ENCODE results near the gene KCTD16.

Gene KCTD16

GRCh38 chr5:144281784-144282183, 111.1 kb downstream of the KCTD16 start:
- in situ Hi-C loops (cut with HindIII; ENCODE audit: low sequenced_read_pairs), result no loop called here

DNA sequence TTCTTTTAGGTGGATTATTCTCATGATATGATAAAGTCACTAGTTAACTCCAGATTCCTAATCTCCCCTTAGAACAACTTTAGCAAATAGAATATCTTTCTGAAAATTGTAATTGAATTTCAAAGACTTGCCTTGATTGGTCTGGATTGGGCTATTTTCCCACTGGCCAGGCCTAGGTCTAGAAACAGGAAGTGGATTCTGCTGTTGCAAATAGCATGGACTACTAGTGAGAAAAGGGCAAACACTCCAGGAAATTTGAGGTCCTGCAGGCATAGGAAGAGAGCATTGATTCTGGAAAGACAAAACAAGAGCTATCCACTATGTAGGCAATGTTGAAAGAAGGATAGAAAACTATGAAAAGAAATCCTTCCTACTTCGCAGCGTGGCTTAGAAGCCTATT, 113.4 kb downstream of the KCTD16 start:
- in situ Hi-C loops (cut with HindIII; ENCODE audit: low sequenced_read_pairs), result no loop called here

- in situ Hi-C loops (cut with HindIII; ENCODE audit: low sequenced_read_pairs), result no loop called here
Observed at GRCh38 chr5:144284931-144285502, 114.3 kb downstream of the KCTD16 start.

- in situ Hi-C loops (cut with HindIII; ENCODE audit: low sequenced_read_pairs), result no loop called here
Observed at GRCh38 chr5:144289277-144289676, 118.6 kb downstream of the KCTD16 start.

DNA sequence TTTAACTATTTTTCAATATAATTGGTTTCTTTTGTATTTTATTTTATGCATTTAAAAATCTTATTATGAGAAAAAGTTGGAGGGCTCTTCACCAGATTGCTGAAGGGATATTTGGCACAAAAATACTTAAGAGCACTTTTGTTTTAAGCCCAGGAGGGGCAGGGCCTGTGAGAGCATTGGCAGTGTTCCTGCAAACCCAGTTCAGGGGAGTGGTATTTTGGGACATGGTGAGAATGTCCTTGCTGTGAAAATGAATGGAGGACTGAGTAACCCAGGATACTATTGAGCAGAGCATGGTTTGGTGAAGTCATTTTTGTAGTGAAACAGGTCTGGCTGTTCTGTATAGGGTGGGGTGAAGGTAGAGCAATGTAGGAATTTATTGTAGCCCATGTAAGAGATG, 121.4 kb downstream of the KCTD16 start:
- in situ Hi-C loops (cut with HindIII; ENCODE audit: low sequenced_read_pairs), result no loop called here

- in situ Hi-C loops (cut with HindIII; ENCODE audit: low sequenced_read_pairs), result no loop called here
Observed at GRCh38 chr5:144295284-144295683, 124.6 kb downstream of the KCTD16 start.

GRCh38 chr5:144297081-144297480, 126.4 kb downstream of the KCTD16 start:
- in situ Hi-C loops (cut with HindIII; ENCODE audit: low sequenced_read_pairs), result no loop called here

GRCh38 chr5:144298658-144299057, 128.0 kb downstream of the KCTD16 start:
- in situ Hi-C loops (cut with HindIII; ENCODE audit: low sequenced_read_pairs), result no loop called here

DNA sequence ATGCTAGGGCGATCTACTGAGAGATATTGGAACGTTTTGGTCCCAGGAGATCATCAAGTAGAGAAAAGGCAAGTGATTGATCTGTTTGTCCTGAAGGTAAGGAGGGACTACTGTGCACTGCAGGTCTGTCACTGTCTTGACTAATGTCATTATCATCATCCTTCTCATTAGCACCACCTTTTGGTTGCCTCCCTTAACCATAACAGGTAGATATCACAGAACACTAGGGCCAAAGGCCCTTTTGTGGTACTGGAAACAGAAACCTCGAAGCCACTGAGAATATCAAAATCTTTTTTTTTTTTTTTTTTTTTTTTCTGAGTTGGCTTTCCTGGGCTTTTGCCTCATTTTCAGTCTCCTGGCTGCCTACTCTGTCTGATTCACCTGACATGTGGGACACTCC, 134.0 kb downstream of the KCTD16 start:
- in situ Hi-C loops (cut with HindIII; ENCODE audit: low sequenced_read_pairs), result no loop called here

- in situ Hi-C loops (cut with HindIII; ENCODE audit: low sequenced_read_pairs), result no loop called here
Observed at GRCh38 chr5:144307736-144308135, 137.1 kb downstream of the KCTD16 start.

- in situ Hi-C loops (cut with HindIII; ENCODE audit: low sequenced_read_pairs), result no loop called here
Observed at GRCh38 chr5:144308174-144308573, 137.5 kb downstream of the KCTD16 start.

- in situ Hi-C loops (cut with HindIII; ENCODE audit: low sequenced_read_pairs), result no loop called here
Observed at GRCh38 chr5:144308906-144309670, 138.4 kb downstream of the KCTD16 start.

DNA sequence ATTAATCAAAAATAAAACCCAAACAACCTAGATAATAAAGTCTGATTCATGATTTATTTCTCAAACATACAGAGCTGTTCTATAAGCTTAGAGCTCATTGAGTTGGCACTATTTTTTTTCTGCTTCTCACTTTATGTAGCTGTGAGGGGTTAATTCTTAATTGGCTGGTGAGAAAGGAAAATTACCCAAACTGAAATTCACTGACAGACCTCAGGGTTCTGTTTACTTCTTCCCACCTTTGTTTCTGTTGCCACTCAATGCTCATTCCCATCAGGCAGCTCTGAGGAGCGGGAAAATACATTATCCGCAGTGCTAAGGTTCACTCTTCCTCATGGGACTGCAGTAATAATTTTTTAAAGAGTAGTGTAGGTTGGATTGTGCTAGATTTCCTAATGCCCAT, 139.9 kb downstream of the KCTD16 start:
- in situ Hi-C loops (cut with HindIII; ENCODE audit: low sequenced_read_pairs), result loop anchor here (5.0 kb wide), 1 partner anchor 107 kb away; no protein-coding TSS in a partner anchor

GRCh38 chr5:144313147-144313726, 142.6 kb downstream of the KCTD16 start:
- in situ Hi-C loops (cut with HindIII; ENCODE audit: low sequenced_read_pairs), result loop anchor here (5.0 kb wide), 1 partner anchor 104 kb away; no protein-coding TSS in a partner anchor

DNA sequence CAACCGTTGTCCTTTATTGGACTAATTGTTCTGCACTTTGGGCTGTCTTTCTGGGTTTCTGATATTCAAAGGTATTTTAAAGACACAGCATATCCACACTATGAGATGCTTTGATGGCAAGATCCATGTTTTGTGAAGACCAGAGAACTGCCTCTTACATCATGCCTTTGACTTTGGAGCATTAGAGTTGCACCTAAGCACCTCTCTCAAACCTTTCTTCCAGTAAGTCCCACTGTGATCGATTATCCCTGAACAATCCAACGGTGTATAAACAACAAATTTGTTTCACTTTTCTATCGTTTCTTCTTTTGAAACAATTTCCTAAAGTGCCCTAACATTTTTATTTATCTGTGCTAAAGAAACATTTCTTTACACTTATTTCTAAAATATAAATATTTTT, 144.4 kb downstream of the KCTD16 start:
- in situ Hi-C loops (cut with HindIII; ENCODE audit: low sequenced_read_pairs), result no loop called here

- in situ Hi-C loops (cut with HindIII; ENCODE audit: low sequenced_read_pairs), result no loop called here
Observed at GRCh38 chr5:144315994-144316634, 145.4 kb downstream of the KCTD16 start.

GRCh38 chr5:144318011-144318410, 147.3 kb downstream of the KCTD16 start:
- in situ Hi-C loops (cut with HindIII; ENCODE audit: low sequenced_read_pairs), result no loop called here

GRCh38 chr5:144318460-144318859, 147.8 kb downstream of the KCTD16 start:
- in situ Hi-C loops (cut with HindIII; ENCODE audit: low sequenced_read_pairs), result no loop called here

DNA sequence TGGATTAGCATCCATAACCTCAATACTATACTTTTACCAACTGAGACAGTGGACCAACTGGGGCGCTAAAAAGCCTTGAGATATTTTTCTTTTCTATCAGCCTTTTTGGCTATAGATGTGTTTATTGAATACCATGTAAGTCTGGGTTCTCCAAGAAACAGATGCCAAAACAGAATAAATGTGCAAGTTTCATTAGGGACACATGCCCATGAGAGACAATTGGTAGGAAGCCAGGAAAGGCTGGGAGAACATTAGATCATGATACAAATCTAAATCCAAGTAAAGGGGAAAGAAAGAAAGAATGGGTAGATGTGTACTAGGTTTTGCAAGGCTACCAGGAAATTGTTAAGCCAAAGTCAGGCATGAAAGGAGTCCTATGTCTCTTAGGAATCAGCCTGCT, 152.5 kb downstream of the KCTD16 start:
- in situ Hi-C loops (cut with HindIII; ENCODE audit: low sequenced_read_pairs), result no loop called here

DNA sequence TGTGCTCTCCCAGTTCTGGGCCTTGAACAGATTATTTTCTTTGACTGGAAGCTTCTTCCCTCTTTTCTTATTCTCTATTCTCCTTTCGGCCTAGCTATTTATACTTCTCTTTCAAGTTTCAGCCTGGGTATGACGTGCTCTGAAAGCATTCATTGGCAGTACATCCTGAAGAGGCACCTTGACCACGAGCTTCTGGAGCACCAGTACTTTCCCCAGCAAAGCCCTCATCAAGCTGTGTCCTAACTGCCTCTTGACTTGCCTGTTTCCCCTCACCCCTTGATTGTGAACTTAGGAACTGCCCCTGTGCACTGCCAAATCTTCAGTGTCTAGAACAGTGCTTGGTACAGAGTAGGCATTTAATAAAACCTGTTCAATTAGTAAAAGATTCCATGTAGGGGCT, 154.9 kb downstream of the KCTD16 start:
- in situ Hi-C loops (cut with HindIII; ENCODE audit: low sequenced_read_pairs), result no loop called here

GRCh38 chr5:144328494-144328893, 157.8 kb downstream of the KCTD16 start:
- in situ Hi-C loops (cut with HindIII; ENCODE audit: low sequenced_read_pairs), result no loop called here

DNA sequence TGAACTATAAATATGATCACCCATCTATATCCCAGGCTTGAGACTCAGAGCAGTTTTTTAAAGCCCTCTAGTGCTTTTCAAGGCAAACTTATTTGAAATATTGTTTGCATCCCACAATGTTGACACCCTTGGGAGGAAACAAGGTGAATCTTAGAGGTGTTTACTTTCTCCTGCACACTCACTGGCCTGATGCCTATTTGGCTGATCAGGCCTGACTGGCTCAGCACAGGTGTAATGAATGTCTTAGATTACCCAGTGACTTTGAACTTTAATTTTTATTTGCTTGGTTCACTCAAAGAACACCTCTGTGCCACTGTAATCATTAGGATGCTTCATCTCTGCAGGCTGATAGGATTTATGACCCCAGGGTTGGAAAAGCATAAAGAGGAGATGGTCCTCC, 158.3 kb downstream of the KCTD16 start:
- in situ Hi-C loops (cut with HindIII; ENCODE audit: low sequenced_read_pairs), result no loop called here

Data from endothelial cell of hepatic sinusoid (primary cell).